ENCODE results near the gene ICE1.
"Not testable (repeated sequence)": the region's sequence is repeated elsewhere in the genome, so short reads cannot be mapped to it uniquely, and the experiment has no call there.

The ICE1 gene

GRCh38 chr5:5421961-5422818 lies at the start of gene ICE1:
TSS of gene ICE1 (plus strand) at chr5:5422677. CDS start at chr5:5422916, 239 bp downstream.
- peak within 1 kb of the TSS; percentile 85 for H3K4me3 ChIP-seq (ENCODE audit: low read depth, low read length)

GRCh38 chr5:5372930-5373329 lies 49.5 kb upstream of the ICE1 start:
- H3K4me3 ChIP-seq (ENCODE audit: low read depth, low read length) = no peak overlapping the region

GRCh38 chr5:5373351-5373989 lies 49.0 kb upstream of the ICE1 start:
- H3K4me3 ChIP-seq (ENCODE audit: low read depth, low read length) = no peak overlapping the region

- H3K4me3 ChIP-seq (ENCODE audit: low read depth, low read length) = no peak overlapping the region
Measured at GRCh38 chr5:5374009-5374715, 48.3 kb upstream of the ICE1 start.

GRCh38 chr5:5377780-5378179 lies 44.7 kb upstream of the ICE1 start:
- no peak overlapping the region for H3K4me3 ChIP-seq (ENCODE audit: low read depth, low read length)

GRCh38 chr5:5378531-5378930 lies 43.9 kb upstream of the ICE1 start:
- no peak overlapping the region for H3K4me3 ChIP-seq (ENCODE audit: low read depth, low read length)

- H3K4me3 ChIP-seq (ENCODE audit: low read depth, low read length) = no peak overlapping the region
Measured at GRCh38 chr5:5380298-5380697, 42.2 kb upstream of the ICE1 start.

GRCh38 chr5:5381310-5381913 lies 41.1 kb upstream of the ICE1 start:
- no peak overlapping the region for H3K4me3 ChIP-seq (ENCODE audit: low read depth, low read length)

GRCh38 chr5:5383461-5383860 lies 39.0 kb upstream of the ICE1 start:
- no peak overlapping the region for H3K4me3 ChIP-seq (ENCODE audit: low read depth, low read length)

- H3K4me3 ChIP-seq (ENCODE audit: low read depth, low read length) = no peak overlapping the region
Measured at GRCh38 chr5:5384660-5385330, 37.7 kb upstream of the ICE1 start.

- no peak overlapping the region for H3K4me3 ChIP-seq (ENCODE audit: low read depth, low read length)
Measured at GRCh38 chr5:5385331-5385662, 37.2 kb upstream of the ICE1 start.

- no peak overlapping the region for H3K4me3 ChIP-seq (ENCODE audit: low read depth, low read length)
Measured at GRCh38 chr5:5386329-5386728, 36.1 kb upstream of the ICE1 start.

- no peak overlapping the region for H3K4me3 ChIP-seq (ENCODE audit: low read depth, low read length)
Measured at GRCh38 chr5:5387192-5387591, 35.3 kb upstream of the ICE1 start.

GRCh38 chr5:5387777-5388176 lies 34.7 kb upstream of the ICE1 start:
- no peak overlapping the region for H3K4me3 ChIP-seq (ENCODE audit: low read depth, low read length)

GRCh38 chr5:5390121-5390869 lies 32.2 kb upstream of the ICE1 start:
- not testable (repeated sequence) for H3K4me3 ChIP-seq (ENCODE audit: low read depth, low read length)

GRCh38 chr5:5392504-5392903 lies 30.0 kb upstream of the ICE1 start:
- not testable (repeated sequence) for H3K4me3 ChIP-seq (ENCODE audit: low read depth, low read length)

- not testable (repeated sequence) for H3K4me3 ChIP-seq (ENCODE audit: low read depth, low read length)
Measured at GRCh38 chr5:5394384-5394986, 28.0 kb upstream of the ICE1 start.

GRCh38 chr5:5395093-5395492 lies 27.4 kb upstream of the ICE1 start:
- H3K4me3 ChIP-seq (ENCODE audit: low read depth, low read length) = not testable (repeated sequence)

- H3K4me3 ChIP-seq (ENCODE audit: low read depth, low read length) = no peak overlapping the region
Measured at GRCh38 chr5:5398071-5398470, 24.4 kb upstream of the ICE1 start.

GRCh38 chr5:5401095-5401494 lies 21.4 kb upstream of the ICE1 start:
- no peak overlapping the region for H3K4me3 ChIP-seq (ENCODE audit: low read depth, low read length)
